Duodenal mucosa (tissue), 2 donors: ENCODE measurements around the gene YIPF5.

Experiments used
- H3K27ac ChIP-seq: one replicate; pipeline ENCODE4 v1.7.0; 2013; ENCODE audit warnings: low read depth, low read length
- H3K27me3 ChIP-seq, 2 donors: one replicate each; pipeline ENCODE4 v1.7.0; 2013; ENCODE audit warnings: low read length in 2 of 2, control low read depth in 1 of 2; ENCODE audit not compliant: insufficient read depth in 2 of 2, control insufficient read depth in 1 of 2
- H3K36me3 ChIP-seq, 2 donors: one replicate each; pipeline ENCODE4 v1.7.0; 2013; ENCODE audit warnings: low read length in 2 of 2, control low read depth in 1 of 2; ENCODE audit not compliant: insufficient read depth in 2 of 2, control insufficient read depth in 1 of 2
- H3K4me1 ChIP-seq, 2 donors: one replicate each; pipeline ENCODE4 v1.7.0; 2013; ENCODE audit warnings: low read length in 2 of 2, control low read depth in 1 of 2; ENCODE audit not compliant: insufficient read depth in 2 of 2, control insufficient read depth in 1 of 2
- H3K4me3 ChIP-seq, 2 donors: one replicate each; pipeline ENCODE4 v1.7.0; 2013; ENCODE audit warnings: low read length in 2 of 2, low read depth in 1 of 2
- H3K9ac ChIP-seq, 2 donors: one replicate each; pipeline ENCODE4 v1.7.0; 2013; ENCODE audit warnings: low read length in 2 of 2, low read depth in 1 of 2
- H3K9me3 ChIP-seq, 2 donors: one replicate each; pipeline ENCODE4 v1.7.0; 2013; ENCODE audit warnings: low read length in 2 of 2, control low read depth in 1 of 2; ENCODE audit not compliant: control insufficient read depth in 1 of 2

Gene YIPF5

GRCh38 chr5:144144956-144145751 lies 25.3 kb downstream of the YIPF5 start:
- no peak overlapping the region for H3K9ac ChIP-seq

GRCh38 chr5:144143625-144144024 lies 26.8 kb downstream of the YIPF5 start:
- Histone ChIP-seq H3K9me3 (no peaks in the 10 kb centered on the region), H3K36me3 (no peaks in the 10 kb centered on the region), H3K27me3 (peaks cover 4 to 7% of the 10 kb centered on the region in 2 donors), H3K4me1 (peaks cover 6 to 15% of the 10 kb centered on the region in 2 donors), H3K4me3 (no peak overlapping the region), H3K27ac (no peak overlapping the region), H3K9ac (no peak overlapping the region)

More at GRCh38 chr5:144144956-144145751, 25.3 kb downstream of the YIPF5 start:
- Histone ChIP-seq H3K4me1 (peaks cover 6 to 15% of the 10 kb centered on the region in 2 donors), H3K9me3 (no peaks in the 10 kb centered on the region), H3K36me3 (no peaks in the 10 kb centered on the region), H3K27ac (no peak overlapping the region), H3K27me3 (peaks cover 4 to 7% of the 10 kb centered on the region in 2 donors), H3K4me3 (no peak overlapping the region)

- Histone ChIP-seq H3K4me1 (peaks cover 6 to 15% of the 10 kb centered on the region in 2 donors), H3K27me3 (peaks cover 4 to 7% of the 10 kb centered on the region in 2 donors), H3K36me3 (no peaks in the 10 kb centered on the region), H3K9ac (no peak overlapping the region), H3K4me3 (no peak overlapping the region), H3K9me3 (no peaks in the 10 kb centered on the region), H3K27ac (no peak overlapping the region)
These were observed 27.7 kb downstream of the YIPF5 start for GRCh38 chr5:144142824-144143162.

- Histone ChIP-seq H3K27me3 (peaks cover 4 to 7% of the 10 kb centered on the region in 2 donors), H3K36me3 (no peaks in the 10 kb centered on the region), H3K9ac (no peak overlapping the region), H3K4me1 (peaks cover 6 to 15% of the 10 kb centered on the region in 2 donors), H3K27ac (no peak overlapping the region), H3K9me3 (no peaks in the 10 kb centered on the region), H3K4me3 (no peak overlapping the region)
These were observed 28.2 kb downstream of the YIPF5 start for GRCh38 chr5:144142139-144142823.

GRCh38 chr5:144141585-144141984 lies 28.9 kb downstream of the YIPF5 start:
- Histone ChIP-seq H3K36me3 (no peaks in the 10 kb centered on the region), H3K27me3 (peaks cover 4 to 7% of the 10 kb centered on the region in 2 donors), H3K4me1 (peaks cover 6 to 15% of the 10 kb centered on the region in 2 donors), H3K27ac (no peak overlapping the region), H3K4me3 (no peak overlapping the region), H3K9ac (no peak overlapping the region), H3K9me3 (no peaks in the 10 kb centered on the region)

GRCh38 chr5:144139586-144139985 lies 30.9 kb downstream of the YIPF5 start:
- H3K27me3 ChIP-seq = peaks cover 4 to 7% of the 10 kb centered on the region in 2 donors
- H3K4me3 ChIP-seq = no peak overlapping the region
- no peaks in the 10 kb centered on the region for H3K36me3 ChIP-seq
- H3K9ac ChIP-seq = no peak overlapping the region
- peaks cover 0 to under 1% of the 10 kb centered on the region in 2 donors for H3K4me1 ChIP-seq
- no peaks in the 10 kb centered on the region for H3K9me3 ChIP-seq
- H3K27ac ChIP-seq = no peak overlapping the region

GRCh38 chr5:144135113-144135762 lies 35.2 kb downstream of the YIPF5 start:
- Histone ChIP-seq H3K27ac (no peak overlapping the region), H3K27me3 (no peaks in the 10 kb centered on the region), H3K4me1 (no peaks in the 10 kb centered on the region), H3K9me3 (no peaks in the 10 kb centered on the region), H3K36me3 (no peaks in the 10 kb centered on the region), H3K9ac (no peak overlapping the region), H3K4me3 (no peak overlapping the region)

GRCh38 chr5:144134194-144134826 lies 36.1 kb downstream of the YIPF5 start:
- no peaks in the 10 kb centered on the region for H3K27me3 ChIP-seq
- H3K4me3 ChIP-seq = no peak overlapping the region
- H3K36me3 ChIP-seq = no peaks in the 10 kb centered on the region
- no peaks in the 10 kb centered on the region for H3K9me3 ChIP-seq
- H3K9ac ChIP-seq = no peak overlapping the region
- H3K27ac ChIP-seq = no peak overlapping the region
- H3K4me1 ChIP-seq = no peaks in the 10 kb centered on the region

GRCh38 chr5:144133050-144133633 lies 37.3 kb downstream of the YIPF5 start:
- H3K4me3 ChIP-seq = no peak overlapping the region
- H3K9ac ChIP-seq = no peak overlapping the region
- H3K27ac ChIP-seq = no peak overlapping the region
- H3K4me1 ChIP-seq = no peaks in the 10 kb centered on the region
- H3K36me3 ChIP-seq = no peaks in the 10 kb centered on the region
- no peaks in the 10 kb centered on the region for H3K9me3 ChIP-seq
- no peaks in the 10 kb centered on the region for H3K27me3 ChIP-seq
